Fibroblast of skin of right biceps (primary cell): ENCODE results near the gene ST3GAL2.
"Not testable (repeated sequence)": the region's sequence is repeated elsewhere in the genome, so short reads cannot be mapped to it uniquely, and the experiment has no call there.

Source experiments
- DNase-seq: peaks from one replicate; pipeline ENCODE4 v3.0.0-alpha.2; 2013

Gene ST3GAL2

GRCh38 chr16:70467113-70467512 is 28.2 kb upstream of the ST3GAL2 start:
- no peak for DNase-seq

- no peak for DNase-seq
Measured at GRCh38 chr16:70466805-70467076, 27.8 kb upstream of the ST3GAL2 start.

GRCh38 chr16:70465999-70466804 is 27.3 kb upstream of the ST3GAL2 start:
- no peak for DNase-seq

GRCh38 chr16:70463235-70463634 is 24.3 kb upstream of the ST3GAL2 start:
- no peak for DNase-seq

GRCh38 chr16:70460737-70461261 is 21.9 kb upstream of the ST3GAL2 start:
- no peak for DNase-seq

- DNase-seq = no peak
Measured at GRCh38 chr16:70457446-70458166, 18.7 kb upstream of the ST3GAL2 start.

- no peak for DNase-seq
Measured at GRCh38 chr16:70455910-70456309, 17.0 kb upstream of the ST3GAL2 start.

GRCh38 chr16:70454222-70455034 is 15.5 kb upstream of the ST3GAL2 start, which contains the start of gene FCSK:
FCSK (plus strand) TSS chr16:70454595; CDS start chr16:70463191, 8,596 bp downstream.
- DNase-seq = peak; percentile 64

- DNase-seq = no peak
Measured at GRCh38 chr16:70453892-70454221, 15.0 kb upstream of the ST3GAL2 start.

- DNase-seq = no peak
Measured at GRCh38 chr16:70453117-70453891, 14.4 kb upstream of the ST3GAL2 start.

- DNase-seq = not testable (repeated sequence)
Measured at GRCh38 chr16:70451004-70451340, 12.1 kb upstream of the ST3GAL2 start.

- not testable (repeated sequence) for DNase-seq
Measured at GRCh38 chr16:70450142-70451003, 11.5 kb upstream of the ST3GAL2 start.

GRCh38 chr16:70448075-70448474 is 9.2 kb upstream of the ST3GAL2 start:
- DNase-seq = no peak

- no peak for DNase-seq
Measured at GRCh38 chr16:70444249-70445063, 5.6 kb upstream of the ST3GAL2 start.

- no peak for DNase-seq
Measured at GRCh38 chr16:70442344-70442743, 3.4 kb upstream of the ST3GAL2 start.

- no peak for DNase-seq
Measured at GRCh38 chr16:70441406-70441990, 2.6 kb upstream of the ST3GAL2 start.

GRCh38 chr16:70440009-70440692 is 1.3 kb upstream of the ST3GAL2 start:
- no peak for DNase-seq

GRCh38 chr16:70438585-70438968 is 323 bp downstream of the ST3GAL2 start:
- no peak for DNase-seq
